ENCODE results near the gene PCDH9.

PCDH9 gene

DNA sequence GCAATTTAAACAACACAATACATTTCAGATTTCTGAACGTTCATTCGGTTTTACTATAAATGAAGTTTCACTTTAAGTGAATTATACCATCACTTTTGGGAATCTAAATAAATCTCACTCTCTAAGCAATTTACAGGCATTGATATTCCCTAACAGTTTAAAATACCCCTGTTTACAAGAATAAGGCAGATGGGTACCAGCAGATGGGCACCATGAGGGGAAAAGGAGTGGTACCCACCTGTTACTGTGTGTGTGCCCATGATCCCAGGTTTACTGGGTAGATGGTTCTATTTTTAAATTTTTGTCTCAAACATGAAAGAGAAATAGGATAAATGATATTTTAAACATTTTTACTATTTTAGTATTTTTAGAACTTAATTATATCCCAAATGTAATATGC lies 212.9 kb downstream of the PCDH9 start:
- peak; percentile 59 to 64 for DNase-seq

DNA sequence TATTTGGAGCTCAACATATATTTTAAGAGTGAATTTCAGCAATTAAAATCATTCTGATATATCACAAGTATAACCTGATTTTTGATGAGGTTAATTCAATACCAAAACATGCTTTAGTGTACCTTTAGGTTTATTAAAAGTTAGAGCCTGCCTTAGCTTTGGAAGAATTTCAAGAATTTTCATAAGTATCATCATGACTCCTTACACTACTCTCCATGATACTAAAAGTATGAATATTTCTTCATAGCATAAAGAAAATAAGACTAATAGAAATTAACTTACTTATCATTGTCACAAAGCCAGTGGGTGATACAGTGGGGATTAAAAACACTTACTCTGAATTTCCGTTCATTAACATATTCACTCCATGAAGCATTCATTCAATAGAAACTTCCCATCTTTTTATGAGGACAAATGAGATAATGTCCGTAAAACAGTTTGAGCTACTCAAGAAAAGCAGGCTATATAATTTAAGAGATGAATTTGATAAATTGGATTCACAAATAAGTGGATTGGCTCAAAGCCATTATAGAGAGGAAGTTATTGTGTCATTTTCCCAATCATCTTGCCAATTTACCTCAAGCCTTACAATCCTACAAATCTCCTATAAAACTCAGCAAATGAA lies 214.0 kb downstream of the PCDH9 start:
- DNase-seq: no peak

DNA sequence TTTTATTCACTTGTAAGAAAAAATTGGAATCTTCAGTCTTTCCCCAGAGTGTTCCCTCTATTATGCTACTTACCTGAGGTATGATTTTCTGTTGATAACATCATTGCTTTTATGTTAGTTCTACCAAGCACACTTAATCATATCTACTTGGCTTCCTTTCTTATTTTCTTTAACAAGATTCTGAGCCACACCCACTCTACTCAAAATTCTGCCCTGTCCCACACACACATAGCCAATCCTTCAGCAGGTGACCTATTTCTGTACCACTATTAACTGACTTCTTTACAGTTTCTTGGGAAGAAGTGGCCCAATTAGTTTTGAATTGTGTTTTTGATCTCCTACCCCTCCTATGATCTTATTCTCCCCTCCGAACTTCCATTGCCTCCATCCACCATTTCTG lies 215.7 kb downstream of the PCDH9 start:
- no peak for DNase-seq

DNA sequence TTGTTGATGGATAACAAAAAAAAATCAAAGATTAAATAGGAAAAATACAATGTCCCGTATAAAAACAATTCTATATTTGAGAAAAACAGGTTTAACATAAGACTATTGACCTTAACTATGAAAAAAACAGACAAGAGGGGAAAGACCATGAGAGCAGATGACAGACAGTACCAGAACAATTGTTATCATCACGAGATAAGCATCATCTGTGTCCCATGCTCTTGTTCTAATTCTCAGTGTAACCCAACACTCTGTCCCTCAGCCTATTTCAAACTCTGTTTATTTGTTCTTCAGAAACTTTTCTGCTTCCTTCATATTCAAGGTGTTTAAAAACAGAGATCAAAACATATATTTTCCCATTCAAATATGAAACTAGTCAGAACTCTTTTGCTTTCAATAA lies 216.4 kb downstream of the PCDH9 start:
- DNase-seq: no peak

DNA sequence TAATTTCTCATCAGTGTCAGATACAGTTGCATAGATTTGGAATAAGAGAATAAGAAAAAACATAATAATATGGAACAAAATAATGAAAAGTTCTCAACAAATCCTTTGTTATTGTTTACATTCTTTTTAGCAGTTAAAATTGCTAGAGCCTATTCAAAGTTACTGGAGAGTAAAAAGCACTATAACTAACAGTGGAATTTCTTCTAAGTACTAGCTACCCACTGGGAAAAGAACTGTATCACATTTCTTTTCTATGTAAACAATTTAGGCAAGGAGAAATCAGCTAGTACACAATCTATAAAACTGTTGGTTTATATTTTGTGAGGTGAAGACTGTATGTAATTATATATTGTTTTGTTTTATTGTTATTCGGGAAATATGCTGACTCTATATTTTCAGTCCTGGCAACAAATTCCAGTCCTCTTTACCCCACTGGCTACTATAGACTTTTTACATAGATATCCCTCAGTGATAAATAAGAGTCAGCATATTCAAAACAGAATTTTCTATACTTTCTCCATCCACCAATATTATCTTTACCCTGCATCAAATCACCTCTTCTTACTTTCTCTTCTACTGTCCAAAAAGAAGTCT lies 222.0 kb downstream of the PCDH9 start:
- no peak for DNase-seq

DNA sequence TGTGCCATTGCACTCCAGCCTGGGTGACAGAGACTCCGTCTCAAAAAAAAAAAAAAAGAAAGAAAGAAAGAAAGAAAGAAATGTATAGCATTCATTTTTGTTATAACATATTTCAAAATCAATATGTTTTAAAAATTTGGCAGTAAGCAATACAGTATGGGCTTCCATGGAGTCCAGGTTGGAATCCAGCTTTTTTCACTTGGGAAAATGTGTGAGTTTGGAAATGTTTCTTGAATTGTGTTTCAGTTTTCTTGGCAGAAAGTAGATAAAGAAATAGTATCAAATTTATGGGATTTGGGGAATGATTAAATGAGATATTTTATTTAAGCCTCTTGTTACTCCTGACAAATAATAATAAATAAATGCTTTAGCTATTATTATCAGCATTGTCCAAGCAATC lies 225.6 kb downstream of the PCDH9 start:
- DNase-seq: no peak

DNA sequence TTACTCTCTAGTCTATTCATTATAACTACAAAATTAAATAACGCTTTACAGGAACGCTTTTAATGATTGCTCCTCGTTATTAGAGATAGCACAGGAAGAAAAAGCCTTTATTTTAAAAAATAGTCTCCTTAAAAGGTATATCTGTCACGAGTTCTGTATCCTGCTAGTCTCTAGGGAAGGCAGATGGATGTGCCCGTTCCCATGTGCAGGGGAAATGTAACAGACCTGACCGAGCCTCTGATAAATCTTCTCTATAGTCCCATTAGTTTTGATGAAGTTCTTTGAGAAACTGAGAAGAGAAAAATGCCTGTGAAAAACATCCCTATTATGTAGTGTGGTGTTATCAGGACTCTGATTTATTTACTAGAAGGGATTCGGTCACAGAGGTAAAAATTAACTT lies 226.4 kb downstream of the PCDH9 start:
- DNase-seq: no peak

DNA sequence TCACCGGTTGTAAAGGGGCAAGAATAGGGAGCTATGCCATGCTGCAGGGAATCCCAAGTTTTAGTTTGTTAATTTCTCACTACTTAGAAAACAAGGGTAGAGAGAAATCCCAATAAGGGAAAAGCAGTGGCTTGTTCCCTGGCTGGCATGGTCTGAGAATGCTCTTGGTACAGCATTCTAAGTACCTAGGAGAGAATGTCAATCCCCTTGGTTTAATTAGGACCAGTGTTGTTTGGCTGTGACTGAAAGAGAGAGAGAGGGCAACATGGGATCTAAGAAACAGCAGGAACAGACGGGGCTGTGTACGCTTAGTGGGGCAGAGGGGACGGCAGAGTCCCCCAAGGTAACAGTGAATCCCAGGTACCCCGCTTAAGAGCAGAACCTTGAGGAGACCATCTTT lies 228.8 kb downstream of the PCDH9 start:
- no peak for DNase-seq

DNA sequence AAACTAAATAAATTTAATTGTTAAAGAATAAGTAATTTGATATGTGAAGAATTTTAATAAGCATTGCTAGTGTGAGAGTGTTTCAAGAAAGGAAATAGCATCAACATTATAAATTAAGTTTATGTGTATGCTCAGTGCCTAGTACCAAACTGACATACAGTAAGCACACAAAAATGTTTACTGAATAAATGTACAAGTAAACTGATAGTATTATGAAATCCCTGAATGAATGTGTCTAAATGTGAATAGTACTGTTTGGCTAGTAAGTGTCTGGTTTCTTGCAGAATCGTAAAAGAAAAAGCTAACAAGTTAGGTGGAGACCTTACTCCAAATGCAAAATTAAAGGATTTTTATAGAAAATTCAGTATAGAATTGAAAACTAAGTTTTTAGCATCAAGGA lies 233.6 kb downstream of the PCDH9 start:
- DNase-seq: no peak

DNA sequence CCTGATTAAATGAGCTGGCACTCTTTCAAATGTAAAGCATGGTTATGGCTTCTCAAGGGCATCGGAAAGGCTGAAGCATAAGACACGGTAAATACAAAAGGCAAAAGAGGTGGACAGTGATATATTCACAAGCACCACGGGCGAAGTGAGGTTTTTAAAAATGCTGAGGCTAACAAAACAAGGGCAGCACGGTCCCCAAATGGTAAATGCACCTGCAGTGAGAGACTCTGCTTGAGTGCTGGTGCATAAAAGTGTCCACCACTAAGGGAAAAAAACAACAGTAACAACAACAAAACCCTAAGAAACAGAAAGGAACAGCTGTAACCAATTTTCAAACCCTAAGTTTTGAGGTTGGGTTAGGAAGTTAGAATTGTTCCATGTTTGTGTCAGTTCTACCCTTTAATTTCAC lies 234.9 kb downstream of the PCDH9 start:
- DNase-seq: no peak

DNA sequence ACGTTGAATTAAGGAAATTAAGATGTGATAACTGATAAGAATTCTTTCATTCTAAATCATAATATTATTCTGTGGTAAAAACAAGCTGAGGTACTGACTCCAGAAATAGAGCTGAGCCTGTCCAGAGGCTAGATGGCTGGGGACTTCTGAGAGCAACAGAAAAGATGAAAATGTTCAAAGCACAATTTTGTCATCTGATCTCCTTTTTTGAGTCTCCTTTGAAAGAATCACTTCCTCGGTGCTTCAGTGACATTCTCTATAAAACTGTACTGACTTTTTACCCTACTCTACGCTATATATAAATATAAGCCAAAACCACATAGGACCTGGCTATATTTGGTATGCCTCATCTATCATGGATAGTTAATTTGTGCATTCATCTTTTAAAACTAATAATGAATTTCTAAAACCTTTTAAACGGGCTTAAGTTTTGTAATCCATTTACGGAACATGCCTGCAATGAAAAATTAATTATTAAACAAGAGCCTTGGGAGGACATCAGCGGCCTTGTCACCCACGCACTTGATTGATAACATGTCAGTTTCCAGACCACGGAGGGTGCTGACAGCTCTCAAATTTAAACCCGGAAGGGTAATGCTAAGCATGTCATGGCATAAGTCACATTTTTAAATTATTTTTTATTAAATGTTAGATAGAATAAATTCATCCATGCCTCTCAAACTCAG lies 235.5 kb downstream of the PCDH9 start:
- DNase-seq: no peak

DNA sequence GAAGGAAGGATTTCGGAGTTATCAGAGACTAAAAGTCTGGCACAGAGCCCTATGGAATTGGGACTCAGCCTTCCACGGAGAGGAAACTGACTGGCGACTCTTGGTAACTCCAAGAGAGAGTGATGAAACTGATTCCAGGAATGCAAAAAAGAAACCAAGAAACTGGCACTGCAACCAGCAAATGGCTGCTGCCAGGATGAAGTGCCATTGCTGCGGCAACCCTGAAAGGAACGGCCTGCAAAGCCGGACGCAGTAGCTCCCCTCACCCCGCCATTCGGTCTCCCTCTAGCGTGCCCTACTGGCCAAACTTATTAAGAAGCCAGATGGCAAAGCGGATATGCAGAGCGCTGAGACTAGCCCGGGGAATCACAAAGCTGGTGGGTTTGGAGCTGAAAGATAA lies 236.0 kb downstream of the PCDH9 start:
- DNase-seq: no peak

DNA sequence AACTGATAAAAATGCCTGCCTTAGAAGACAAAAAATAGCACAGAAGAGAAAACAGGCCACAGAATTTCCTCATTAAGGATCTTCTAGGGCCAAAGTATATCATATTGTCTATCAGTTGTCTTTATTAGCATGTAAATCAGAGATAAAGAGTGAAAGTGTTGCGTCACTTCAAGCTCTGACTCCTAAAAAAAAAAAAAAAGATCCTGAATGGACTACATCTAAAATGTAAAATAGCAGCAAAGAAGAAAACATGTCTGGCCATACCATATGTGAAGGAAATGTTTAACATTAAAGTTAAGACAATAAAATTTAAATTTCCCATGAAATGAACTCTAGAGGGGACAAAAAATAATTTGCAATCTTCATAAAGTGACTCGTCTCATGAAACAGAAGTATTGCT lies 237.4 kb downstream of the PCDH9 start:
- no peak for DNase-seq

DNA sequence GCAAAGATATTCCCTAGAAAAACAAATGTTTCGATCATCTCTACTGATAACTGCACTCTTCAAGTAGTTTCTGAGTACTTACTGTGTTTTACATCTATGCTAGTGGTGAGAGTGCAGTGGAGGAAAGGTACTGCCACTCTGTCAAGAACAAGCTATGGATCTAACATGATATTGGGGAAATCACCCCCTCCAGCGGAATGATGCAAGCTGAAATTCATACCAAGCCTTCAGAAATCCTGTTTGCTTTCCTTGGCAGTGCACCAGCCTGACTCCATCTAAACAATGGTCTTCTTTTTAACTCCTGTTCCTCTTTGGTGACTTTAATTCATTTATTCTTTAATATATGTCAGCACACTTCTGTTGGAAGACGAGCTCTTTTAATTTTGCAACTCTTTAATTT lies 238.0 kb downstream of the PCDH9 start:
- DNase-seq: no peak

DNA sequence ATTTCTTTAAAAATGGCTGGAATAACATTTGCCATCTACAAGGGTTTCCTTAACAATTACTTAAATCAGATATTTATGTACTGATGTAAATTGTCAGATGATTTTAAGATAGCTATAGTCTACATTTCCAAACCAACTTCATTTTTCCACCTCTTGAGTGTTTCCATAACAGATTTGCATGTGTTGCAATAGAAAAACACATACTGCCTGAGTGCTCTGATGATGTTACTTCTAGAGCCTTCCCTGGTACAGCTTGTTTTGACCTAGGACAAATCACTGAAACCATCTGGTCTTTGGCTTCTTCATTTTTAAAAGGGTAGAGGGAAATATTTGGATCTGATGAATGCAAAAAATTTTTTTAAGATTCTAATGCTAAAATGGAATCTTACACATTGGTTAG lies 245.9 kb downstream of the PCDH9 start:
- DNase-seq: no peak

DNA sequence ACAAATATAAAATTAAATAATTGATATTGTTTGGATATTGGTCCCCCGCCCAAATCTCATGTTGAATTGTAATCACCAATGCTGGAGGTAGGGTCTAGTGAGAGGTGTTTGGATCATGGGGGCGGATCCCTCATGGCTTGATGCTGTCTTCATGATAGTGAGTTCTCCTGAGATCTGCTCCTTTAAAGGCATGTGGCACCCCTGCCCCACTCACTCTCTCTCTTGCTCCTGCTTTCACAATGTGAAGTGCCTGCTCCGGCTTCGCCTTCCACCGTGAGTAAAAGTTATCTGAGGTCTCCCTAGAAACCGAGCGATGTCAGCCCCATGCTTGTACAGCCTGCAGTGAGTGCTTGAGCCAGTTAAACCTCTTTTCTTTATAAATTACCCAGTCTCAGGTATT lies 248.2 kb downstream of the PCDH9 start:
- no peak for DNase-seq

DNA sequence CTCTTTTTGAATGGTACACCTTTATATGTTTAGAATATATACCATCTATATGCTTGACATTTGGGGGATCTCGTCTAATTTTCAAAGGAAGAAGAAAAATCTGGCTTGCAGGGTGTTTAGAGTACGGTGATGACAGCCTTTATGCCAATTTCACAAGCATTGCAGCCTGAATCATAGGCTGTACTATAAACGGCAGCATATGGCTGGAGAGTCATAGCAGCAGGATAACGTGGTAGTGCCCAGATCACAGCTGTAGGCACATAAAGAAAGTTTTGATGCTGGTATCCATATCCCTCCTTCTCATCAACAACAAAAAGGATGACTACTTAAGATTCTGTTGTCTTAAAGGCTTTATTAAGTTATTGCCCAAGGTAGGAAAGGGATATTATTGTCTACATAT lies 253.0 kb downstream of the PCDH9 start:
- DNase-seq: peak; percentile 51 to 93

DNA sequence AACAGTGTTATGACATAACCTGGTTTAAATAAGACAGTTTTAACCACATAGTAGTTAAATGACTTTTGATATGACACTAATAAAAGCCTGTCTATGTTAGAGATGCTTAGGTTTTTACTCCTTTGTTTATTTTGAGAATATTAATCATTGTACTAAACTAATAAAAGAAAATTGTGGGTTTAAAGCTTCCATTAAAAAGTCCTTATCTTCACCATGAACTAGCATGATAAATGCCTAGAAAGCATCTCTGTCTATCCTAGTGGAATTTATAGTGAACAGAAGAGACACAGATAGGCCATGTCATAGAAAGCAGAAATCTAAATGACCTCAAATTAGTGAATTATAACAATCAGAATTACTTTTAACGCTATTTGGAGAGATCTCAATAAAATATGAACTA lies 255.2 kb downstream of the PCDH9 start:
- DNase-seq: no peak

DNA sequence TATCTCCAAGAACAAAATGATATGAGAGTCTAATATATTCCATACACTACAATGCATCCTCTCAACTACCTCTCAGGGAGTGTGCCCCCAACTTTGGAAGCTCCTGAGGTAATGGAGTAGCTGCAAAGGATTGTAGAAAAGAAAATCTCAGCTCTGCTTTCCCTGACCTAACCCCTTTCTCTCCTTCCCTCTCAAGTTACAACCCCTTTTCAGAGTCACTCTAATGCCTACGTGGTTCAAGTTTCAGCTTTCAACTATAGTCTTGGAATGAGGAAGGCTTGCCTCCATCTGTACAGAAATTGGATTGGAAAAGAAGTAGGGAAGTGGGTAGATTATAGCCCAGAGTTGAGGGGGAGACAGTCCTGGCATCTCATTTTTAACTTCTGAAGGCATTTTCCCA lies 256.0 kb downstream of the PCDH9 start:
- peak in 1 of 2 experiments; percentile 57 for DNase-seq

DNA sequence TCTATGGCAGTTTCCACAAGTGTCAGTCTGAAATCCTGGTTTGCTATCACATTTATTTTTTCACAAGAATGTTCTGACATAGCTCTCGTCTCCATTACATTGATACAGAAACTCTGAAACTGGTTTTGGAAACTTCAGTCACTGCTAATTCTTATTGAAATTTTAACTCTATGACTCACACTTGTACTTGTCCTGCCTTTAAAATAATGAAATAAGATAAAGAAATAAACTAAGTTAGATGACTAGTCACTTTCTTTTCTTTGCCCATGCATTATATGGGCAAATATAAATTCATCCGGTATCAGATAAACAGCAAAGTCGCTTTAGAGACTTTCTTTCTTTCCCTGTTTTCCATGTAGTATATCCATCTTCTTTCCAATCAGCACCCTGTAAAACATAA lies 257.5 kb downstream of the PCDH9 start:
- DNase-seq: no peak

DNA sequence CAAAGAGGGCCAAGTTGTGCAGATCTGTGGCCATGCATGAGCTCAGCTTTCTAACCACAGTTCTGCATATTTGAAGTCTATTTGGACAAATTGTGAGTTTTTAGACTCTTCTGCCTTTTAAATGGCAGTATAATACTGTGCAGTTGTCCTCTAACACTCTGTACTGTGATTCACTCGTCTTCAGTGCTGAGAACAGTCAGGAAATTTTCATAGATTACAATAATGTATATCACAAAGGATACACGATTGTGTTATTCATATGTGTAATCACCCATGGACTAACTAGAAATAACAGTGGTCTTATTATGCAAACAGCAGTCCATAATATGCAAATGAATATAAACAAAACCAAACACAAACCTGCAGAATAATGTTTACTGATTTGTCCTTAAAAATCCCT lies 259.1 kb downstream of the PCDH9 start:
- DNase-seq: no peak

DNA sequence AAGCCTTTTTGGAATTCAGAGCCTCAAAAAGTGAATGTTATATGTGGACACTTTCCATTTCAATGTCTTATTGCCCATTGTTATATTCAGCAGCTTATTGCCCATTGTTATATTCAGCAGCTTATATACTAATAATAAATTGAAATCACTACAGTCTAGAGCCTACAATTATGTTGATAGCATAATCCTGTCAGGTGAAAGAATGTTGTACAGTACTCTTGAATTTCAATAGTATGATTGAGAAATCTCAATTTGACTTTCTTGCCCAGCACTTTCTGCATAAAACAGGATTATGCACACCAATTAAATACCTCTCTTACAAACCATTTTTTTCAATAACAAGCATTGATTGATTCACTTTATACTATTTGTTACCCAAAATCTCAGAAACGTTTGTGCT lies 260.8 kb downstream of the PCDH9 start:
- DNase-seq: no peak

DNA sequence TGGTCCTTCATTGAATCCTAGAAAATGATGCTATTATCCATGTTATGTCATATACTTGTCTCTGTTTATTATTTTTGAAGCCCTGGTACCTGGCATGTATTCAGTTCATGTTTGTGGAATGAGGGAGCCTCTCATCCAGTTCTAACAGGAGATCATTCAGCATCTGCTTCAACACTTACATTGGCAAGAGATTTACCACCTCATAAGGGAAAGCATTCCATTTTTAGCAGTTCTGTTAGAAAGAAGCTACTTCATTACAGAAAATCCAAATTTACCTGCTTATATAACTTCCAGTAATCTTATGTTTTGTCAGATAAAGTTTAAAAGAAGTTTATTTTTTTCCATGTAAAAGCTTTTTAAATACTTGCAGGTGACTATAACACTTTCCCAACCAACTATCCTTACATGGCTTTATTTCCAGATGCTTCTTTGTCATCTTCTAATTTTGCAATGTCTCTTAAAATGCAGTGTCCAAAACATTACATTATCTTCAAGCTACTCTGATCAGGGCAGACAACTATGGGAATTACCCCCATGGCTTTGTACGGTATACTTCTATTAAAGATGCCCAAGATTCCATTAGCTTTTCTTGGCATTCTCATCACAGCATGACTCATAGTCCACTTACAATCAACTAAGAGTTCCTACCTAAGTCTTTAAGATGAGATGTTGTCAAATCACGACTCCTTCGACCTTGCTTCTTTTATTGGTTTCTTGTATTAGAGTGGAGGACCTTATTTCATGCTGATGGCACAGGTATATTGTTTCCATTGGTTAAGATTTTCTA lies 262.1 kb downstream of the PCDH9 start:
- no peak for DNase-seq

DNA sequence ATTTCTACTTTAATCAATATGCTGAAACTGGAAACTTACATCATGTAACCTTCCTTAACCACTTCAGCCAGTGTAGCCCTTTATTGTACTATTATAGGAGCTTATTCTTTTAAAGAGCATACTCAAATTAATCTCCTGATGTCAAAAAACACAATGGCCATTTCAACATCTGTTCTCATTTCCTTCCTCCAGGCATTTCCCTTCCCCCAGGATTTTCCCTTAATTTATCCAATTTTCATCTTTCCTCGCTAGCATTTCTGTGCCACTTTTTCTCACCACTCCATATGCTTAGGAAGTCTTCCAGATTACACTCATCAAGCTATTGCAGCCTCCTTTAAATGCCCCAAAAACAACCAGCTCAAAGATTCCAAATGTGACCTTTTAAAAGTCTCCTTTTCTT lies 265.0 kb downstream of the PCDH9 start:
- peak; percentile 76 to 89 for DNase-seq
